Measurements from ENCODE around the gene TXNDC8.

Gene TXNDC8

DNA sequence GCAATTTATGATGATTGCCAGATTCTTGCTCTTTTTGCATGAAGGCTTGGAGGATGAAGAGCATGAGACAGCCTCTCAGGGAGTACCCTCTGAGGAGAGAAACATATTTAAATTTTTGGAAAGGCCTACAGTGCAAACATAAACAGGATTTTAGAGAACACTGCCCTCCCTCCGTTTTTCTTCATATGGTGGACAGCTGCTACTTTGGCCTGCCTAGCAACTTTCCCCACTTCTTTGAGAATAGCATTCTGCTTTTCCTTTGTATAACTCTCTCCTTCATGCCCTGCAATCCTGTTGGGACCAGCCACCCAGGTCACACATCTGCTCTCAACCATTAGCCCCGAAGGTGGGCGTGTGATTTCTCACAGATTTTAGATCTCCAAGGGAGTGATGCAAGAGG is 60.9 kb downstream of the TXNDC8 start:
- no peak for DNase-seq

DNA sequence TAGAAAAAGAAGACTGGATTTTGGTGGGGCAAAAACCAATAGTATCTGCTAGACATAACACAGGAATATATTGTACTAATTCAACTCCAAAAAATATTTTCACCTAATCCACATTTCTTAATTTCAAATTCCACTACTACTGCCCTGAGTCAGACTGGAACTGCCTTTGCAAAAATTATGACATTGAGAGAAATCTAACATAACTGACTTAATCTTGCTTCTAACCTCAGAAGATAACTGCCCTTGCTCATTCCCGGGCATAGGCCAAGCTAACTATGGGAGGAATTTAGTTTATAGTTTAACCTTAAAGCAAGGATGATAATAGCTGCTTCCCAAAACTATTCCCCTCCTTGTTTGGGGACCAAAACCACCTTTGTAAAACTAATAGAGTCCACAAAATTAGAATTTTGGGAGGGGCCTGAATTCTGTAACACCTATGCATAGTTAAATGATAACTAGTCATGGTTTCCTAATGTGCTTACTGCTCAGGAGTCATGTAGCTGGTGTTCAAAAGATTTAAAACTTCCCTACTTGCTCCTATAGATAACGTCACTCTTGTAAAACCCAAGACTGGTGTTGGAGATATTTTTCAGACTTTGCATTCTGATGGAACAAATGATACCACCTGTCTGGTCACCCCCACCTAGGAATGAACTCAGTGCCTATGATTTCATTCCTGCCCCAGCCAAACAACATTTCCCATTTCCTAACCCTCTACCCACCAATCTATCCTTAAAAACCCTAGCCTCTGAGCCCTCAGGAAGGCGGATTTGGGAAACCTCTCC is 67.3 kb downstream of the TXNDC8 start:
- no peak for DNase-seq

DNA sequence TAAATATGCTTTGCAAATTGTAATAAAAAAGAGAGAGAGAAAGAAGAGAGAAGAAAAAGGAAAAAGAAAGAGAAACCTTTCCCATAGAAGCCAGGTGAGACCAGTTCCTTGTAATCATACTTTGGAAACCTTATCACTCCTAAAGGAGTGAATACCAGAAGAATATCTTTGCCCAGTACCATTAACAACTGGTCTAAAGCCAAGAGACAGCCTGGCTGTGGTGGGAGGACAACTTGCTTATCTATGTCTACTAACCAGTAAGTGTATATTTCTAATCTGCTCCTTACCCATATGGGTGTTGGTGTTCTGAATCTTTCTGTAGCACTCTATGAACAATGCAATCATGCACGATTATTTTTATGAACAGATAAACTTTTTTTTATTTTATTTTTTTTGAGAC is 70.9 kb downstream of the TXNDC8 start:
- no peak for DNase-seq

DNA sequence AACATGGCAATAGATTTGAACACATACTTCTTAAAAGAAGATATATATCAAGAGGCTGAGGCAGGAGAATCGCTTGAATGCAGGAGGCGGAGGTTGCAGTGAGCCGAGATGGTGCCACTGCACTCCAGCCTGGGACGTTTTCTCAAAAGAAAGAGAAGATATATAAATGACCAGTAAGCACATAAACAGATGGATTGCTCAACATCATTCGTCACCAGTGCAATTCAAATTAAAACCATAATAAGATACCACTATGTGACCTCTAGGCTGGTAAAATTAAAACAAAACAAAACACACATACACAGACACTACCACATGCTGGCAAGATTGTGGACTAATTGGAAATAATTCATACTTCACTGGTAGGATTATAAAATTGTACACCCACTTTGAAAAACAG is 76.0 kb downstream of the TXNDC8 start:
- no peak for DNase-seq

DNA sequence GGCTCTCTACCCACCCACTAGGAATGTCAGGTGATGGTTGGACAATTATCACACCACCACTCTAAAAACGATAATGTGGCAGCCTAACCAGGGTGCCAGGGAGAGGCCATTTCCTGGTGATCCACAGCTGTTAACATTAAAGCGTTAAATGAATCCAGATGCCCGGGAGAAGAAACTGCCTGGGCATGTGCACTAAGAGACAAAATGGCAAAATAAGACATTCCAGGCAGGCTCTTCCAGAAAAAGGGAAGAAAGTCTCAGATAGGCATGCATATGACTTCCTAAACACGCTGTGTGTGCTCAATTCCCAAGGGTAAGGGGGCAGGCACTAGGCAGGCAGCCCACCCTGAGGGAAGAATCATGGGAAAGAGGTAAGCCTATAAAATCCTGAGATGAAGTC is 76.8 kb downstream of the TXNDC8 start:
- DNase-seq, result no peak

DNA sequence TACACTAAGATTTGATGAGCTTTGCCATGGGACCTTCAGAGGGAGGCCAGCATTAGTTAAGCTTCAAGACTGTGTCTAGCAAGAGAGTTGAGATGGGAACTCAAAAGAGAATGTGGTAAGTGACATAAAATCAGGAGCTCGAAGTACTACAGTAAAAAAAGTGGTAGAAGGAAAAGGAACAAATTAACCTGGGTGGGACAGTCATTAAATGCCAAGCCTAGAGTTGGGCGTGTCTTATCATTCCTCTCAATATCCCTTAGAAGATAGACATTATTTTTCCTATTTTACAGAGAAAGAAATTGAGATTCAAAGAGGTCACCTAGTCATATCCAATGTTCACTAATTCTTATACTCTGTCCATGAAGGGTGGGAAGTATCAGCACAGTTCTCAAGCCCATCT is 78.1 kb downstream of the TXNDC8 start:
- no peak for DNase-seq

DNA sequence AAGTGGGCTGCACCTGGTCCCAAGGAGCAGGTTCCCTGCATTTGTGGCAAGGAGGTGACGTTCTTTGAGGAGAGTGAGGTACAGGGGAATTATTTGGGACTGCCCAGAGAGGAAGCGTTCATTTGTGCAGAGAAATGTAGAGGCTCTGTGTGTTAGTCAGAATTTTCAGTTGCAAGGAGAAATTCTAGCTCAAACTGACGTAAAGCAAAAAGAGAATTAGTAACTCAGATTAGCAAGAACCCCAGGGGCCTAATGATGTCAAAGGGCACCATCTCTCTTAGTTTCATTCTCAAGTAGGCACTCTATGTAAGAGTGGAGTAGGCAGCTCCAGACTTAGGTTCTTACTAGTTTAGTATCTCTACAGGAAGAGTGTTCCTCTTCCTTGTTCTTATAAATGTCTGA is 79.0 kb downstream of the TXNDC8 start:
- DNase-seq, result peak in 1 of 5 donors; percentile 45

DNA sequence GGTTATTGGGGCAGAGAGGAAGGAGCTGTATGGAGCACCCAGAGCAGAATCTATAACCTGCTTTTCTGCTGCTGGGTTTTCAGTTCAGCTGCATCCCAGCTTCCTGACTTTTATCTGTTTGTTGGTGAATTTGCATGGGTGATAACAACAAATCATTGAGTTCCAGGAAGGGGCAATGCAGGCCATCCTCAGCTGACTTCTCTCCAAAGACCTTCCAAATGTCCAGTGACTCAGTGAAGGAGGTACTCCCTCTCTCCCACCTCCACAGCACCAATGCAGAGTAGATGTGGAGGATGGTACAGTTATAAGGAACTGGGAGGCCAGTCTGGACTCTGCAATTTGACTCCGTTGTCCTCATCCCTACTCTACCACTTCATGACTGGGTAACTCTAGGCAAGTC is 79.7 kb downstream of the TXNDC8 start:
- no peak for DNase-seq

DNA sequence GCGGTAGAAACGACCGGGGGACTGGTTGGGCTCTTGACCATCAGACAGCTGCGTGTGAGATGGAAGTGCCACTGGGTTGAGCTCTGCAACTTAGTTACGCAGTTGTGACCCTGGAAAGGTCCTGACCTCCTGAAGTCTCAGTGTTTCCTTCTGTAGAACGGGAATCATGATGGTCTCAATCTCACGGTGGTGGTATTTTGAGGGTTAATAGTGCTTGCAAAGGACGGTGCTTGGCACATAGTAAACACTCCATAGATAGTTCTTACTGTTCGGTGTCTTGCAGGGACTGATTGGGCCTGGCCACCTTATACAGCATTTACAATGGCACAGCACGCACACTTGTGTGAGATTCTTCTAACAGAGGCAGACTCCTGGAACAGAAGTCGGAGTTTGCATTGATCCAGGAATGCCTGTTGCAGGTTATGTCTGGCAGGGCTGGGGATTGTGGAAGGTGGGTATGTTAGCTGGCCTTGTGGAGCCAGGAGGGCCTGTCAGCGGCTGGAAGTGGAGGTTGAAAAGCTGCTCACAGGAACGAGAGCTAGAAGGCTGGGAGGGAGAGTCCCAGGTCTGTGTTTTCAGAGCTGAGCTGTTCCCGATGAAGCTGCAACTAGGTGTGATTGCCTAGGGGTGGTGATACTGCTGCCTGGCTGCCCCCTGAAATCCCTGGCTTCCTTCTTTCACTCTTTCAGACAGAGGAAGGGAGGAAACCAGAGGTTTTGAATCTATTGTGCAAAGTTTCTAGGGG is 80.4 kb downstream of the TXNDC8 start:
- DNase-seq, result no peak

DNA sequence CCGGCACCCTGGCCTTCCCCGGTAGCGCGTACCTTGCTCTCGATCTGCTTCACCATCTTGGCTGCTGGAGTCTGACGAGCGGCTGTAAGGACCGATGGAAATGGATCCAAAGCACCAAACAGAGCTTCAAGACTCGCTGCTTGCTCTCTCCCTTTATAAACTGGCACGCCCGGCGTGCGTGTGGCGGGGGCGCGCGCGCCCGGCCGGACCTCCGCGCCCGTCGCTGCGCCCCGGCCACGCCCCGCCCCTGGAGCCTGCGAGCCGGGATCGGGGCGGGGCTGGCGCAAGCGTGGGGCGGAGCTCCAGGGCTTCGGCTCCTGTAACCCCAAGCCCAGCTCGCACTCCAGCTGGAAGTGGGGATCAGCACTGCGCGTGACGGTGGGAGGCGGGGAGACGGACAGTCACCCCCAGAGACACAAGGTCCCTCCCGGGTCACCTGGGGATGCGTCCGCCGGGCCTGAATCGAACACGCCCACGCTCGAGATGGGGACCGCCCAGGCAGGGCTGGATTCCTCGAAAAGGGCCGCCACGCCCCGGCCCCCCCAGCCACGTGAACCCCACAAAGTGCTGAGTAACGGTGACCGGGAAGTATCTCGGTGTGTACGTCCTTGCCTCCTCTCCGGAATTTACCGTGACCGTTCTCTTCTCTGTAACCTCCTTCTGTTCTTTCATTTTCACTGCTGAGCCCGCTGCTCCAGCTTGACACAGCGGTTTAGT is 81.1 kb downstream of the TXNDC8 start, which contains the start of gene TXN:
TSS of gene TXN (minus strand) at position 128 of the 717 bp plus-strand sequence. CDS start at position 56, 72 bp downstream.
- peak; percentile 63 to 95 (median 67) for DNase-seq

DNA sequence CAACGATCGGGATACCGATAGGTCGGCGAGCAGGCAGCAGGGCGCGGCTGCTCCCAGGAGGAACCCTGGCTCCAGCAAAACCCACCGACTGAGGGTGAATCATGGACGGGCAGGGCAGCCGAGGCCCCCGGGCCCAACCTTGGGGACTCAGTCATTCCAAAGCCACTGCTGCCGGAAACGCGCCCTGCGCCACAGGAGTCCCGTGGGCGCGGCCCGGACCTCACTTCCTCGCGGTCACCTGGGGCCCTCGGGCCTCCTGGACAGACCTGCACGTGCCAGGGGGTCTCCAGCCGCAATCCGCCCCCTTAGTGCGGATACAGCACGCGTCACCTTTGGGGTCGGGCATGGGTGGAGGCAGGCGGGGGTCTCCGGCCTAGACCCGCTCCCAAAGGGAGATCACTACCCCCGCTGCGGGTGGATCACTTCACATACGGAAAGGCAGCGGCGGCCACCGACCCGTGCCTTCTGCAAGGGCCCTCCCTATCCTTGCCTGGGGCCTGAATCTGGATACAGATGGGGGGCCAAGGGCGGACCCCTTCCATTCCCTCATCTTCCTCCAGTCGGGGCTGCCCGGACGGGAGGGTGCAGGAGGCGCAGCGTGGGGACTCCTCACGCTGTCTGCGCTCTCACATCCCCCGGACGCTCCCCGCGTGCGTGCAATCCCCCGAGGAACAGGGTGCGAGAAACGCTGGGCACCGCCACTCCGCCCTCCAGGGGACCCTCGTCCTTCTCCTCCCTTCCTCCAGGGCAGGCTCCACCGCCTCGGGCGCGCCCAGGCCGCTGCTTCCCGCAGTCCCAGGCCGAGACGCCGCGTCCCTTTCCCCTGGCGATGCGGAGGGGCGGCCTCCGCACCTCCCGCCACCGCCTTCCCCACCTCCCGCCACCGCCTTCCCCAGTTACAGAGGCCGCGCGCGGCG is 81.9 kb downstream of the TXNDC8 start:
- DNase-seq, result peak; percentile 19 to 56 (median 21)

DNA sequence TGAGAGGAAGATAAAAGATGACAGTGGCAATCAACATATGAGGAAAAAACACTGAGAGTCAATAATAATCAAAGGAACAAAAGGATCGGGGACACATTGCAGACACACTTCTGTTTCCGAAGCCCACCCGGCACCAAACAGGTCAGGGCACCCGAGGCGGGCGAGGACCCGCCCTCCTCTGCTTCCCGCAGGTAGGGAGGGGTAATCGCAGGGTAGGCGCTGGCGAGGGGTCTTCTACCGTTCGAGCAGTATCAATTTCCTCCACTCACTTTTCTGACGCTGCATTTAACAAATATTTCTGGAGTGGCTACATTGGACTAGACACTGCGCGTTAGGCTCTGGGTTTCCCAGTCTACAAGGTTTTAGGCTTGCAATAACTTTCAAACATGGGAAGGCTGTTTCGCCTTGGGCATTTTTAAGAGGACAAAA is 82.6 kb downstream of the TXNDC8 start:
- DNase-seq, result no peak

DNA sequence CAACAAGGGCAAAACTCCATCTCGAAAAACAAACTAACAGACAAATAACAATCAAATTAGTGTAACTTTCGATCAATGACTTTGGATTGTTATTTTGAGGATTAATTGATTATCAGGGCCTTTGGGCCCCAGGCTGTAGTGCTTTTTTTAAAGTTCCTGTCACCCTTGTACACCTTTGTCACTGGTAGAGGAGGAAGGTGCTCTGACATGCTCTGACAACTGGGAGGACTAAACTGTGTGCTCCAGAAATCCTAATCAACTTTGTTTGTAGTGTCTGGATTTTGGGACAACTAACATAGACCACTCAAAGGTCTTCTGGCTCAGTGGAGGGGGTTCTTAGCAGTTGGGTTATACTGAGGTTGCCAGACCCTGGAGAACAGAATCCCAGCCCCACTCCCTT is 83.2 kb downstream of the TXNDC8 start:
- DNase-seq, result no peak
